ENCODE measurements around the gene SLC15A4.

DNA sequence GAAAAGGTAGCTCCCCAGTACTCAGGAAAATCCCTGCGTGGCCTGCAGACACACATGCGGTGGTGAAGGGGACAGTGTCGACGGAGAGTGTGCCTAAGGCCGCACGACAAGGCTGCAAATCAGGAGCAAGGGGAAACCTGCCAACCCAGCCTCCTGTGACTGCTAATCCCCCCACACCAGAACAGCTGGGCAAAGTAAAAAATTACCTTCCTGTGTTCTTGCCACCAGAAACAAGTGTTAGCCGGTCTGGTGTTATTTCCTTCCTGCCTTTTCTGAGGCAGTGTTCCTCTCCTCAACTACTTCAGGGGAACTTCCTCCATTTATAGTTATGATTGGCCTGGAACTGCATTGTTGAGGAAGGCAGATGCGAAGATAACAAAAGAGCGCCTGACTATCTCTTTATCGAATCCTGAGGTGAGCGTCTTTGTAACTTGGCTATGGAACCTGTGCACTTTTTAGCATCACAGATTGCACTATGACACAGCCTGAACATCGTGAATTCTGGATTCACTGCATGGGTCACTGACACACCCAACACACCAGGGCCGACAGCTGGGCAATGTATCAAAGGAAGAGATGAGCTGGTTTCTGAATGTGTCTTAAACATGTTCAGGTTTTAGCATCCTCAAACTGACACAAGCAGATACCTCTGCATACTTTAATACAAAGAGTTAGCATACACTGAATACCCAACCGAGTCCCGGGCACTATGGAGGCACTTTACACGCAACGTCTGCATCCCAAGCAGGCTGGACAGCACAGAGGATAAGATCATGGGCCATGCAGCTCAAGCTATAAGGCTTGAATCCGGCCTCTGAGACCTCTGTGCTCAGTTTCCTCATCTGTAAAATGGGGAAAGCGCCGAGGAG is 28.9 kb downstream of the SLC15A4 start:
- no peak for TF ChIP-seq CTCF (IDR thresholded peaks at IDR 0.05; ENCODE audit: insufficient read depth, low read length)
- no peak for TF ChIP-seq GABPA (IDR thresholded peaks at IDR 0.05; ENCODE audit: low read depth)
- TF ChIP-seq POLR2AphosphoS5 (IDR thresholded peaks at IDR 0.05; ENCODE audit: low read depth): no peak
- no peak for TF ChIP-seq REST (IDR thresholded peaks at IDR 0.05; ENCODE audit: insufficient replicate concordance, low read depth)
